Putamen (tissue), 1 donor: ENCODE results near the gene NTSR1.

Experiments
- DNase-seq: peaks from one replicate; pipeline ENCODE4 v3.0.0-alpha.2; 2016; ENCODE audit warnings: low spot score

Gene NTSR1

GRCh38 chr20:62787321-62787720 is 78.7 kb downstream of the NTSR1 start:
- DNase-seq, result no peak

GRCh38 chr20:62787866-62788265 is 79.2 kb downstream of the NTSR1 start:
- DNase-seq, result no peak

GRCh38 chr20:62788607-62789006 is 80.0 kb downstream of the NTSR1 start:
- DNase-seq, result no peak

GRCh38 chr20:62790075-62790474 is 81.4 kb downstream of the NTSR1 start:
- DNase-seq, result no peak

- DNase-seq, result peak; percentile 87
Observed at GRCh38 chr20:62791301-62792181, 82.9 kb downstream of the NTSR1 start.

GRCh38 chr20:62792182-62792939 is 83.7 kb downstream of the NTSR1 start:
- no peak for DNase-seq

- DNase-seq, result no peak
Observed at GRCh38 chr20:62792940-62793756, 84.5 kb downstream of the NTSR1 start.

GRCh38 chr20:62793757-62794006 is 85.0 kb downstream of the NTSR1 start:
- no peak for DNase-seq

- DNase-seq, result peak; percentile 95
Observed at GRCh38 chr20:62794007-62794724, 85.5 kb downstream of the NTSR1 start.

GRCh38 chr20:62795023-62795761 is 86.6 kb downstream of the NTSR1 start:
- peak; percentile 69 for DNase-seq

GRCh38 chr20:62796699-62797491 is 88.3 kb downstream of the NTSR1 start:
- DNase-seq, result no peak

- no peak for DNase-seq
Observed at GRCh38 chr20:62797671-62798532, 89.3 kb downstream of the NTSR1 start.

- DNase-seq, result no peak
Observed at GRCh38 chr20:62799036-62799435, 90.4 kb downstream of the NTSR1 start.

- no peak for DNase-seq
Observed at GRCh38 chr20:62799459-62799858, 90.8 kb downstream of the NTSR1 start.

GRCh38 chr20:62799873-62800272 is 91.2 kb downstream of the NTSR1 start:
- DNase-seq, result no peak

GRCh38 chr20:62800314-62801259 is 92.0 kb downstream of the NTSR1 start:
- no peak for DNase-seq

GRCh38 chr20:62801284-62802010 is 92.8 kb downstream of the NTSR1 start:
- no peak for DNase-seq
